Lung (tissue), 12 donors: ENCODE measurements around the gene SLC25A21. TPM values are rescaled to one million over a fixed set of nuclear protein-coding genes. Genes with fewer than 3 reads are reported as not detected.

Experiments
- ATAC-seq: fragments of 200-7000 bp; cut with Tn5 transposase; one replicate; pipeline ENCODE4 v1.9.1; 2020; ENCODE audit warnings: moderate number of reproducible peaks; ENCODE audit not compliant: insufficient read depth, low FRiP score
- DNase-seq, 3 donors: peaks; one replicate each; pipeline ENCODE4 v3.0.0-alpha.2; 2013 to 2017
- H3K27ac ChIP-seq, 2 donors: one replicate each; pipeline ENCODE4 v1.5.1; 2013; ENCODE audit warnings: mild to moderate bottlenecking in 2 of 2, moderate library complexity in 2 of 2, control low read depth in 1 of 2, inconsistent platforms in 1 of 2, low read depth in 1 of 2, low read length in 1 of 2
- H3K27me3 ChIP-seq, 3 donors: one replicate each; pipeline ENCODE4 v1.5.1; 2013; ENCODE audit warnings: low read length in 2 of 3; ENCODE audit not compliant: control insufficient read depth in 3 of 3, insufficient read depth in 3 of 3
- H3K36me3 ChIP-seq, 4 donors: one replicate each; pipeline ENCODE4 v1.5.1; 2013; ENCODE audit warnings: low read length in 4 of 4, mild to moderate bottlenecking in 1 of 4, moderate library complexity in 1 of 4; ENCODE audit not compliant: control insufficient read depth in 4 of 4, insufficient read depth in 4 of 4
- H3K4me1 ChIP-seq, 5 donors: one replicate each; pipeline ENCODE4 v1.5.1; 2013; ENCODE audit warnings: low read length in 5 of 5, mild to moderate bottlenecking in 2 of 5, moderate library complexity in 1 of 5; ENCODE audit not compliant: control insufficient read depth in 5 of 5, insufficient read depth in 5 of 5
- H3K4me3 ChIP-seq: one replicate; pipeline ENCODE4 v1.5.1; 2013; ENCODE audit warnings: mild to moderate bottlenecking, control low read depth, moderate library complexity
- H3K9ac ChIP-seq, 2 donors: one replicate each; pipeline ENCODE4 v1.5.1; 2013; ENCODE audit warnings: low read length in 2 of 2, control low read depth in 1 of 2; ENCODE audit not compliant: insufficient read depth in 1 of 2
- H3K9me3 ChIP-seq, 4 donors: one replicate each; pipeline ENCODE4 v1.5.1; 2013; ENCODE audit warnings: low read length in 3 of 4, mild to moderate bottlenecking in 1 of 4, moderate library complexity in 1 of 4; ENCODE audit not compliant: control insufficient read depth in 4 of 4, insufficient read depth in 3 of 4
- WGBS, 2 donors: extraction: QIAGEN DNeasy Blood & Tissue Kit; methylation state at CpG; one replicate each; pipeline ENCODE4 v1.1.7; 2013; 5-methylcytosine and 5-hydroxymethylcytosine counted together
- polyA plus RNA-seq, 2 donors: library from polyadenylated mRNA; stranded (reverse); fragments of 200-250 nt; gene quantifications; one replicate each; pipeline ENCODE4 v1.2.1, GENCODE V29; 2013
- total RNA-seq, 2 donors: library from RNA; depleted of rRNA in 1 of 2; stranded (reverse); fragments of >200 nt in 1 of 2; gene quantifications; one replicate each; pipeline ENCODE4 v1.2.1, GENCODE V29; 2014 to 2021
- TF ChIP-seq, protein P1 (sequence below): IDR thresholded peaks from 2 replicates; pipeline ENCODE4 v1.5.1; 2012; ENCODE audit warnings: mild to moderate bottlenecking; ENCODE audit errors: control extremely low read depth, extremely low read depth
- donor health status: control.
- donor health status: control.
- donor health status: Bipolar disorder and iron deficiency.
- donor health status: healthy.
- donor health status: DM: yes; HTN: yes; CAD: no.

Gene SLC25A21
- total and polyA plus RNA-seq, 4 donors, result 0.23 to 2.6 (median 0.42) TPM

DNA sequence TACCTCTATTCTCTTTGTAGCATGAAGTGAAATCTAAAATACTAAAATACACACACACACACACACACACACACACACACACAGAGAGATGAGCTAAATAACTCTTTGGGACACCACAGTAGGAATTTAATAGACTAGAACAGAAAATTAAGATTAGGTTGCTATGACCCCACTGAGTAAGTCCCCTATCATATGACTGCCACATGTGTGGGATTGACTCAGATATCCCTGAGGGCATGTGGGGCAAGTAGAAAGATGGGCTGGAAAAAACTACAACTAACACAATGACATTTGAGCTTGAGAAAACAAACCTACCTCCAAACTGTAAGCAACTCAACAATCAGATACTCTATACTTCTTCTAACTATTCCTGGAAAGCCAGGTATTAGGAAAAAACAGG is 27.0 kb downstream of the SLC25A21 start:
- H3K9ac ChIP-seq, result no peak overlapping the region
- no peaks in the 10 kb centered on the region for H3K4me1 ChIP-seq
- no peak overlapping the region for H3K4me3 ChIP-seq
- TF ChIP-seq, protein P1, sequence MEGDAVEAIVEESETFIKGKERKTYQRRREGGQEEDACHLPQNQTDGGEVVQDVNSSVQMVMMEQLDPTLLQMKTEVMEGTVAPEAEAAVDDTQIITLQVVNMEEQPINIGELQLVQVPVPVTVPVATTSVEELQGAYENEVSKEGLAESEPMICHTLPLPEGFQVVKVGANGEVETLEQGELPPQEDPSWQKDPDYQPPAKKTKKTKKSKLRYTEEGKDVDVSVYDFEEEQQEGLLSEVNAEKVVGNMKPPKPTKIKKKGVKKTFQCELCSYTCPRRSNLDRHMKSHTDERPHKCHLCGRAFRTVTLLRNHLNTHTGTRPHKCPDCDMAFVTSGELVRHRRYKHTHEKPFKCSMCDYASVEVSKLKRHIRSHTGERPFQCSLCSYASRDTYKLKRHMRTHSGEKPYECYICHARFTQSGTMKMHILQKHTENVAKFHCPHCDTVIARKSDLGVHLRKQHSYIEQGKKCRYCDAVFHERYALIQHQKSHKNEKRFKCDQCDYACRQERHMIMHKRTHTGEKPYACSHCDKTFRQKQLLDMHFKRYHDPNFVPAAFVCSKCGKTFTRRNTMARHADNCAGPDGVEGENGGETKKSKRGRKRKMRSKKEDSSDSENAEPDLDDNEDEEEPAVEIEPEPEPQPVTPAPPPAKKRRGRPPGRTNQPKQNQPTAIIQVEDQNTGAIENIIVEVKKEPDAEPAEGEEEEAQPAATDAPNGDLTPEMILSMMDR, result no peak
- H3K36me3 ChIP-seq, result no peaks in the 10 kb centered on the region
- no peak overlapping the region for H3K27ac ChIP-seq
- ATAC-seq (no peak), DNase-seq (no peak)
- H3K27me3 ChIP-seq, result no peaks in the 10 kb centered on the region
- no peaks in the 10 kb centered on the region for H3K9me3 ChIP-seq

DNA sequence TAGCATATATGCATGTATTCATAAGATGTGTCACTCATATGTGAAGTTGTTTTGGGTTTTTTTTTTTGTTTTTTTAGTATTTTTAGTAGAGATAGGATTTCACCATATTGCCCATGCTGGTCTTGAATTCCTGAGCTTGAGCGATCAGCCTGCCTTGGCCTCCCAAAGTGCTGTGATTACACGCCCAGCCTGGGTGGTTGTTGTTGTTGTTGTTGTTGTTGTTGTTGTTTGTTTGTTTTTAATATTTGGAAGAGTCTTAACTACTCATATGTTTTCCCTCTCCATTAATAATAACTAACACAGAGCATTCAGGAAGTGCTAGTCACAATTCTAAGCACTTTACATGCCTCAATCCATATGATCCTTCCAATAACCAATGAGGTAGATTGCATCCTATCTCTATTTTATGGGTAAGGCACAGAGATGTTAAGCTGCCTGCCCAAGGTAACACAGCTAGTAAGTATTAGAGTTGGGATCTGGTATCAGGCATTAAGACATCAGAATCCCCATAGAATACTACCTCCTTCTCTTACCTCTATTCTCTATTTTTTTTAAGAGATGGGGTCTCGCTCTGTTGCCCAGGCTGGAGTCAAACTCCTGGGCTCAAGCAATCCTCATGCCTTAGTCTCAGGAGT is 27.6 kb downstream of the SLC25A21 start:
- ATAC-seq (no peak), DNase-seq (no peak)
- Histone ChIP-seq H3K4me3 (no peak overlapping the region), H3K27ac (no peak overlapping the region), H3K27me3 (no peaks in the 10 kb centered on the region), H3K9ac (no peak overlapping the region), H3K9me3 (no peaks in the 10 kb centered on the region), H3K4me1 (no peaks in the 10 kb centered on the region), H3K36me3 (no peaks in the 10 kb centered on the region)
- TF ChIP-seq, protein P1, result no peak
- WGBS, 2 donors, result 91% methylated on average over 3 of the region's 3 CpGs

DNA sequence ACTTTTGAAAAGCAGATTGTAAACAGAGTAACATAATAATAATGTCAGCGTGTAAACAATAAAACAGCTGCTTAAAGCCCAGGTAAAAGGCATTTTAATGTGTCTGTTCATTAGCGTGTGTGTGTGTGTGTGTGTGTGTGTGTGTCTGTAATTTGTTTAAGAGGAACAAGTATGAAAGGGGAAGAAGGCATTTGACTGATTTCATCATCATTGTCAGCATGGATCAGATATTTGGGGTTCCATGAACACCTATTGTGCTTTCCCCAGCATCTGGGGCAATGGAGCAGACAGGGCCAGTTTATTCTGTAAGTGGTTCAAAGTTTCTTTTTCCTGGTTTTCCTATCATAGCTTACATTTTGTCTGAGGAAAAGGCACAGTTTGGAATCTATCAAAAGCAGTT is 28.9 kb downstream of the SLC25A21 start:
- Histone ChIP-seq H3K27ac (no peak overlapping the region), H3K9ac (no peak overlapping the region), H3K36me3 (no peaks in the 10 kb centered on the region), H3K9me3 (no peaks in the 10 kb centered on the region), H3K4me1 (no peaks in the 10 kb centered on the region), H3K4me3 (no peak overlapping the region), H3K27me3 (no peaks in the 10 kb centered on the region)
- TF ChIP-seq, protein P1, result no peak
- WGBS, 2 donors, result 64 to 72% methylated on average over 2 of the region's 2 CpGs
- DNase-seq (no peak), ATAC-seq (no peak)

DNA sequence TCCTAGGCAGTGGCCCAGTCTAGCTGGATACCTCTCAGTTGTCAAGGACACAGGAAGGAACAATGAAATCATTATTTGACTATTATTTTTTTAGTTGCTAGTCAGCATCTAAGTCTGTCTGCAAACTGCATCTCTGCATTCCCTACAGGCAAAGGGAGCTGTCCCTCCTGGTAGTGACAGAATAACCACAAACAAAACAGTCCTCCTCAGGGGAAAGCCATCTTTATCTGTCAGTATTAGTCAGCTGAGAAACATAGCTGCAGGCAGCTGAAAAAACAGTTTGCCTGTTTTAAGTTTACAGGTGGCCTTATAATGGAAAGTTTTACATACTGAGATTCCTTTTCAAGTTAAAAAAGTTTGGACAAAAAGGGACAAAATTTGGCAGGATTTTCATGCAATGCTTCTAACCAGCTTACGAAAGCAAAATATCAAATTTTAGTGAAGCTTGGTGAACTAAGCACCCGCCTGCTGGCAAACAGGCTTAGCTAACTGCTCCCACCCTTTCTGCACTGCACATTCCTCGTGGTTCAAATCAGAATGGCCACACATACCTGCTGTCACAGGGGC is 29.5 kb downstream of the SLC25A21 start:
- TF ChIP-seq, protein P1, result no peak
- 73 to 79% methylated on average over 3 of the region's 3 CpGs for WGBS, 2 donors
- H3K27ac ChIP-seq, result no peak overlapping the region
- ATAC-seq (no peak), DNase-seq (no peak)
- no peaks in the 10 kb centered on the region for H3K4me1 ChIP-seq
- no peak overlapping the region for H3K9ac ChIP-seq
- no peaks in the 10 kb centered on the region for H3K36me3 ChIP-seq
- no peak overlapping the region for H3K4me3 ChIP-seq
- H3K27me3 ChIP-seq, result no peaks in the 10 kb centered on the region
- H3K9me3 ChIP-seq, result no peaks in the 10 kb centered on the region
